DND-41 (cell line): ENCODE data around the gene GBX1.

Source experiments
- ATAC-seq: fragments of 200-7000 bp; cut with Tn5 transposase; 3 replicates; pipeline ENCODE4 v1.9.1; 2021; ENCODE audit warnings: low read depth; ENCODE audit not compliant: insufficient read depth
- DNase-seq: peaks from one replicate; pipeline ENCODE4 v3.0.0-alpha.2; 2020
- H2AFZ ChIP-seq: 2 replicates; pipeline ENCODE4 v1.6.0; 2012; ENCODE audit warnings: low read depth, low read length
- H3K27ac ChIP-seq: 2 replicates; pipeline ENCODE4 v1.5.1; 2012; ENCODE audit warnings: low read length, inconsistent platforms
- H3K27me3 ChIP-seq: fragments of 200-600 bp; sonication (generic); 2 replicates; pipeline ENCODE4 v1.6.0; 2012; ENCODE audit warnings: low read length, mild to moderate bottlenecking, inconsistent platforms; ENCODE audit not compliant: insufficient read depth, poor library complexity
- H3K36me3 ChIP-seq: 2 replicates; pipeline ENCODE4 v1.5.1; 2012; ENCODE audit warnings: low read length, inconsistent platforms; ENCODE audit not compliant: insufficient read depth
- H3K4me1 ChIP-seq: 2 replicates; pipeline ENCODE4 v1.5.1; 2012; ENCODE audit warnings: mild to moderate bottlenecking, low read length; ENCODE audit not compliant: insufficient read depth
- H3K4me2 ChIP-seq: 2 replicates; pipeline ENCODE4 v1.6.0; 2012; ENCODE audit warnings: mild to moderate bottlenecking, moderate library complexity, low read length, inconsistent platforms; ENCODE audit not compliant: insufficient read depth
- H3K4me3 ChIP-seq, 2 experiments: fragments of 200-600 bp in 1 of 2; shearing (Covaris generic) in 1 of 2; 2 replicates each; pipeline ENCODE4 v1.5.1; 2012 to 2016; ENCODE audit warnings: inconsistent platforms in 2 of 2, low read length in 2 of 2, mild to moderate bottlenecking in 2 of 2, low read depth in 1 of 2, moderate library complexity in 1 of 2
- H3K79me2 ChIP-seq: 2 replicates; pipeline ENCODE4 v1.6.0; 2012; ENCODE audit warnings: low read length, inconsistent platforms; ENCODE audit not compliant: insufficient read depth
- H3K9ac ChIP-seq: 2 replicates; pipeline ENCODE4 v1.6.0; 2012; ENCODE audit warnings: low read depth, mild to moderate bottlenecking, inconsistent platforms, low read length, moderate library complexity
- H3K9me3 ChIP-seq: 2 replicates; pipeline ENCODE4 v1.5.1; 2012; ENCODE audit warnings: low read length, moderate library complexity, mild to moderate bottlenecking, inconsistent platforms; ENCODE audit not compliant: insufficient read depth, severe bottlenecking
- H4K20me1 ChIP-seq: 2 replicates; pipeline ENCODE4 v1.6.0; 2012; ENCODE audit warnings: low read length; ENCODE audit not compliant: insufficient read depth
- EZH2 ChIP-seq: IDR thresholded peaks from 3 replicates; pipeline ENCODE4 v1.6.1; 2012; ENCODE audit warnings: borderline replicate concordance, low read depth, mild to moderate bottlenecking, moderate library complexity, low read length, inconsistent platforms; ENCODE audit not compliant: severe bottlenecking
- TF ChIP-seq, protein P1 (sequence below): IDR thresholded peaks from 2 replicates; pipeline ENCODE4 v1.5.1; 2012; ENCODE audit warnings: borderline replicate concordance, low read length, moderate library complexity, mild to moderate bottlenecking; ENCODE audit not compliant: poor library complexity, severe bottlenecking; ENCODE audit errors: extremely low read depth

Gene GBX1

GRCh38 chr7:151119902-151120301 is 47.6 kb downstream of the GBX1 start:
- Histone ChIP-seq H2AFZ (no peak overlapping the region), H3K27ac (no peak overlapping the region), H3K27me3 (no peaks in the 10 kb centered on the region), H3K36me3 (peaks cover 17% of the 10 kb centered on the region), H3K9ac (no peak overlapping the region), H3K9me3 (no peaks in the 10 kb centered on the region), H4K20me1 (peaks cover 7% of the 10 kb centered on the region), H3K79me2 (peaks cover 18% of the 10 kb centered on the region), H3K4me3 (no peak overlapping the region), H3K4me1 (peaks cover 35% of the 10 kb centered on the region), H3K4me2 (no peak overlapping the region)
- TF ChIP-seq EZH2 = no peak
- TF ChIP-seq, protein P1, sequence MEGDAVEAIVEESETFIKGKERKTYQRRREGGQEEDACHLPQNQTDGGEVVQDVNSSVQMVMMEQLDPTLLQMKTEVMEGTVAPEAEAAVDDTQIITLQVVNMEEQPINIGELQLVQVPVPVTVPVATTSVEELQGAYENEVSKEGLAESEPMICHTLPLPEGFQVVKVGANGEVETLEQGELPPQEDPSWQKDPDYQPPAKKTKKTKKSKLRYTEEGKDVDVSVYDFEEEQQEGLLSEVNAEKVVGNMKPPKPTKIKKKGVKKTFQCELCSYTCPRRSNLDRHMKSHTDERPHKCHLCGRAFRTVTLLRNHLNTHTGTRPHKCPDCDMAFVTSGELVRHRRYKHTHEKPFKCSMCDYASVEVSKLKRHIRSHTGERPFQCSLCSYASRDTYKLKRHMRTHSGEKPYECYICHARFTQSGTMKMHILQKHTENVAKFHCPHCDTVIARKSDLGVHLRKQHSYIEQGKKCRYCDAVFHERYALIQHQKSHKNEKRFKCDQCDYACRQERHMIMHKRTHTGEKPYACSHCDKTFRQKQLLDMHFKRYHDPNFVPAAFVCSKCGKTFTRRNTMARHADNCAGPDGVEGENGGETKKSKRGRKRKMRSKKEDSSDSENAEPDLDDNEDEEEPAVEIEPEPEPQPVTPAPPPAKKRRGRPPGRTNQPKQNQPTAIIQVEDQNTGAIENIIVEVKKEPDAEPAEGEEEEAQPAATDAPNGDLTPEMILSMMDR = no peak
- DNase-seq (no peak), ATAC-seq (no peak)

- Histone ChIP-seq H3K9ac (no peak overlapping the region; the same call in 1 of the 2 replicates), H3K27me3 (no peaks in the 10 kb centered on the region), H4K20me1 (peaks cover 4% of the 10 kb centered on the region), H3K79me2 (peaks cover 18% of the 10 kb centered on the region), H3K27ac (no peak overlapping the region), H3K4me1 (peaks cover 35% of the 10 kb centered on the region), H3K4me2 (peak overlapping the region; percentile 88; the same call in 1 of the 2 replicates), H3K4me3 (no peak overlapping the region), H3K9me3 (no peaks in the 10 kb centered on the region), H2AFZ (no peak overlapping the region), H3K36me3 (peaks cover 9% of the 10 kb centered on the region; the same call in 1 of the 2 replicates)
- no peak for TF ChIP-seq EZH2
- TF ChIP-seq, protein P1 = no peak
- DNase-seq (no peak), ATAC-seq (no peak)
These were observed 48.5 kb downstream of the GBX1 start for GRCh38 chr7:151119055-151119415.

DNA sequence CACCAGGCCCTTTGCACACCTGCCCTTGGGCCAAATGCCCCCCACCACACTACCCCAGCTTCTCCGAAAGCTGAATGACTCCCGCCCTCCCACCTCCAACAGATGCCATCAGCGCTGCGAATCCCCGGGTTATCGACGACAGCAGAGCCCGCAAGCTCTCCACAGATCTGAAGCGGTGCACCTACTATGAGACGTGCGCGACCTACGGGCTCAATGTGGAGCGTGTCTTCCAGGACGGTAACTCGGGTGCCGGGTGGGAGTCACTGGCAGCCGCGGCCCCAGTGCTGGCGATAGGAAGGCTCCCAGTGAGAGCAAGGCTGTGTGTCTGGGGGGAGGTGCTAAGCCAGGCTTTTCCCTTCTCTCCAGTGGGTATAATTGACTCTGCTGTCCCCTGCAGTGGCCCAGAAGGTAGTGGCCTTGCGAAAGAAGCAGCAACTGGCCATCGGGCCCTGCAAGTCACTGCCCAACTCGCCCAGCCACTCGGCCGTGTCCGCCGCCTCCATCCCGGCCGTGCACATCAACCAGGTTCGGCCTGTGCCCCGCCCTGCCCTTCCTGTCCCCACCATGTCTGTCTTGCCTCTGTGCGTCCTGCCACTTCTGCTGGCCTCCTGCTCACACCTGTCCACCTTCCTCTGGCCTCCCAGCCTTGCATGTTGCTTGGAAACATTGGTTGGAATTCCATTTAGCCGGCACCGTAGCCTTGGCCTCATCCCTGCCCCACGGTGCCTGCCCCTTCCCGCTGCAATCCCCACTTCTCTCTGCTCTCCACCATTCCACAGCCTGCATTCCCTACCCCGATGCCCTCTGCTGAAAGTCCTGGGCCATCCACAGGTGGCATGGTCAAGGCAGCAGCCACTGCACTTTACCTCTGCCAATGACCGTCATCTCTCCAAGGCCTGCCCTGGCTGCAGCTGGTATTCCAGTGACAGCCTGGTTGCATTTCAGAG is 49.1 kb downstream of the GBX1 start:
- H3K36me3 ChIP-seq = peaks cover 8% of the 10 kb centered on the region; the same call in 1 of the 2 replicates
- no peak for DNase-seq
- peak overlapping the region in 1 of 2 experiments; percentile 75; a peak in 2 of 4 replicates for H3K4me3 ChIP-seq
- TF ChIP-seq EZH2 = no peak
- TF ChIP-seq, protein P1 = no peak
- peak overlapping the region; percentile 90 for H3K27ac ChIP-seq
- peaks cover 35% of the 10 kb centered on the region for H3K4me1 ChIP-seq
- no peak for ATAC-seq
- H4K20me1 ChIP-seq = peaks cover 4% of the 10 kb centered on the region
- H3K27me3 ChIP-seq = no peaks in the 10 kb centered on the region
- peak overlapping the region; percentile 88 for H2AFZ ChIP-seq
- peak overlapping the region; percentile 61 for H3K9ac ChIP-seq
- peak overlapping the region; percentile 88 for H3K4me2 ChIP-seq
- peaks cover 18% of the 10 kb centered on the region for H3K79me2 ChIP-seq
- no peaks in the 10 kb centered on the region for H3K9me3 ChIP-seq
